ENCODE measurements around the gene OMA1.

The OMA1 gene

DNA sequence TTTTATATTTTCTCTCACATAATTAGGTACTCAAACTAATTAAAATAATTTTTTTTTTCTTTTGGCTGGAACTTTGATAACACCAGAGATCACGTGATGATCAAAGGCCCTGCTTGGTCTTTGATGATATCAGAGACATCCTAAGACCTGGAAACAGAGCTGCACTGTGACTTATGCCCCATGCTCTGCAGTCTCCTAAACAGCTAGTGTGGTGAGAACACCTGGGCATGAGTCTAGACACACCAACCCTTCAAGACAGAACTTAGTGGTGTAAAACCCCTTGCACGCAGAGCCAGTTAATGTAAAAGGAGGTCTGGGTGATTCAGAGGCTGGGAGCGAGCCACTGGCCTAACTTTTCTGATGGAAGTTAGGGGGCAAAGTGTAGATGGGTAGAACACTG, 70.3 kb downstream of the OMA1 start:
- Histone ChIP-seq H3K27me3 (ENCODE audit: insufficient read depth, insufficient read length) (no peaks in the 10 kb centered on the region), H3K4me3 (ENCODE audit: insufficient read length, low read depth) (no peak overlapping the region)

GRCh38 chr1:58469476-58469875, 77.0 kb downstream of the OMA1 start:
- no peak overlapping the region for H3K9ac ChIP-seq (ENCODE audit: insufficient read length, low read depth)
- no peak for DNase-seq (ENCODE audit: low read depth, low spot score)
- H3K4me3 ChIP-seq (ENCODE audit: insufficient read length, low read depth) = no peak overlapping the region
- no peak for TF ChIP-seq ZNF274 (IDR thresholded peaks at IDR 0.05; ENCODE audit: low read depth, low read length)
- no peak for TF ChIP-seq SUZ12 (IDR thresholded peaks at IDR 0.05; ENCODE audit: extremely low read depth, insufficient read depth, insufficient read length)
- no peak for TF ChIP-seq YY1 (IDR thresholded peaks at IDR 0.05; ENCODE audit: insufficient read depth, insufficient read length)
- no peaks in the 10 kb centered on the region for H3K27me3 ChIP-seq (ENCODE audit: insufficient read depth, insufficient read length)
- H3K9me3 ChIP-seq (ENCODE audit: insufficient read depth, low read length) = no peaks in the 10 kb centered on the region
- no peaks in the 10 kb centered on the region for H3K36me3 ChIP-seq (ENCODE audit: insufficient read depth, insufficient read length, low read length)
- H3K4me1 ChIP-seq (ENCODE audit: insufficient read depth, insufficient read length) = no peaks in the 10 kb centered on the region

More for the DNA sequence above, 70.3 kb downstream of the OMA1 start:
- TF ChIP-seq SUZ12 (IDR thresholded peaks at IDR 0.05; ENCODE audit: extremely low read depth, insufficient read depth, insufficient read length) = no peak
- TF ChIP-seq YY1 (IDR thresholded peaks at IDR 0.05; ENCODE audit: insufficient read depth, insufficient read length) = no peak
- no peak for TF ChIP-seq ZNF274 (IDR thresholded peaks at IDR 0.05; ENCODE audit: low read depth, low read length)
- Histone ChIP-seq H3K9me3 (ENCODE audit: insufficient read depth, low read length) (no peaks in the 10 kb centered on the region), H3K36me3 (ENCODE audit: insufficient read depth, insufficient read length, low read length) (peaks cover 6% of the 10 kb centered on the region), H3K9ac (ENCODE audit: insufficient read length, low read depth) (no peak overlapping the region), H3K4me1 (ENCODE audit: insufficient read depth, insufficient read length) (no peaks in the 10 kb centered on the region)
- DNase-seq (ENCODE audit: low read depth, low spot score) = no peak

- Histone ChIP-seq H3K4me3 (ENCODE audit: insufficient read length, low read depth) (no peak overlapping the region), H3K27me3 (ENCODE audit: insufficient read depth, insufficient read length) (no peaks in the 10 kb centered on the region), H3K36me3 (ENCODE audit: insufficient read depth, insufficient read length, low read length) (no peaks in the 10 kb centered on the region), H3K4me1 (ENCODE audit: insufficient read depth, insufficient read length) (no peaks in the 10 kb centered on the region), H3K9ac (ENCODE audit: insufficient read length, low read depth) (no peak overlapping the region), H3K9me3 (ENCODE audit: insufficient read depth, low read length) (no peaks in the 10 kb centered on the region)
- no peak for TF ChIP-seq YY1 (IDR thresholded peaks at IDR 0.05; ENCODE audit: insufficient read depth, insufficient read length)
- TF ChIP-seq ZNF274 (IDR thresholded peaks at IDR 0.05; ENCODE audit: low read depth, low read length) = no peak
- no peak for TF ChIP-seq SUZ12 (IDR thresholded peaks at IDR 0.05; ENCODE audit: extremely low read depth, insufficient read depth, insufficient read length)
- no peak for DNase-seq (ENCODE audit: low read depth, low spot score)
Observed at GRCh38 chr1:58469016-58469415, 77.5 kb downstream of the OMA1 start.

DNA sequence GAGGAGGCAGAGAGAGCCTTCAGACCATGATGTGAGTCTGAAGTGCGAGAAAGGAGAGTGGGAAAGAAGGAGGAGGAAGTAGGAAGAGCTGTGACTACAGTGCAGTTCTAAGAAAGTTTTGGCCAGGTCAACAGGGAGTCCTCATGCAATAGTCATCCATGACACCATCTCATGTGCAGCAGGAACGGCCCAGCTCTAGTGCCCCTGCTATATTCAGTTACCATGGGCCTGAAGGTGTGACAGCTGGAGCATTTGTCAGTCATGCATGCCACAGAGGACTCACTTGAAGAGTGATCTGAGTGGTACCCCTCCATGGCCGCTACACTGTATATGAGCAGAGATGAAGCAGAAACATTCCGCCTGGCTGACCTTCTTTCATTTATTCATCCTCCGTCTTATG, 77.9 kb downstream of the OMA1 start:
- Histone ChIP-seq H3K36me3 (ENCODE audit: insufficient read depth, insufficient read length, low read length) (no peaks in the 10 kb centered on the region), H3K9ac (ENCODE audit: insufficient read length, low read depth) (no peak overlapping the region), H3K4me3 (ENCODE audit: insufficient read length, low read depth) (no peak overlapping the region), H3K9me3 (ENCODE audit: insufficient read depth, low read length) (no peaks in the 10 kb centered on the region), H3K4me1 (ENCODE audit: insufficient read depth, insufficient read length) (no peaks in the 10 kb centered on the region), H3K27me3 (ENCODE audit: insufficient read depth, insufficient read length) (no peaks in the 10 kb centered on the region)
- no peak for DNase-seq (ENCODE audit: low read depth, low spot score)
- TF ChIP-seq ZNF274 (IDR thresholded peaks at IDR 0.05; ENCODE audit: low read depth, low read length) (no peak), YY1 (IDR thresholded peaks at IDR 0.05; ENCODE audit: insufficient read depth, insufficient read length) (no peak), SUZ12 (IDR thresholded peaks at IDR 0.05; ENCODE audit: extremely low read depth, insufficient read depth, insufficient read length) (no peak)

- Histone ChIP-seq H3K4me3 (ENCODE audit: insufficient read length, low read depth) (no peak overlapping the region), H3K9me3 (ENCODE audit: insufficient read depth, low read length) (no peaks in the 10 kb centered on the region), H3K4me1 (ENCODE audit: insufficient read depth, insufficient read length) (no peaks in the 10 kb centered on the region), H3K36me3 (ENCODE audit: insufficient read depth, insufficient read length, low read length) (no peaks in the 10 kb centered on the region), H3K27me3 (ENCODE audit: insufficient read depth, insufficient read length) (no peaks in the 10 kb centered on the region), H3K9ac (ENCODE audit: insufficient read length, low read depth) (no peak overlapping the region)
- TF ChIP-seq ZNF274 (IDR thresholded peaks at IDR 0.05; ENCODE audit: low read depth, low read length) (no peak), SUZ12 (IDR thresholded peaks at IDR 0.05; ENCODE audit: extremely low read depth, insufficient read depth, insufficient read length) (no peak), YY1 (IDR thresholded peaks at IDR 0.05; ENCODE audit: insufficient read depth, insufficient read length) (no peak)
- no peak for DNase-seq (ENCODE audit: low read depth, low spot score)
Observed at GRCh38 chr1:58466630-58467241, 79.8 kb downstream of the OMA1 start.

- no peak overlapping the region for H3K4me3 ChIP-seq (ENCODE audit: insufficient read length, low read depth)
- H3K9ac ChIP-seq (ENCODE audit: insufficient read length, low read depth) = no peak overlapping the region
- no peaks in the 10 kb centered on the region for H3K36me3 ChIP-seq (ENCODE audit: insufficient read depth, insufficient read length, low read length)
- H3K4me1 ChIP-seq (ENCODE audit: insufficient read depth, insufficient read length) = no peaks in the 10 kb centered on the region
- no peaks in the 10 kb centered on the region for H3K9me3 ChIP-seq (ENCODE audit: insufficient read depth, low read length)
- no peak for DNase-seq (ENCODE audit: low read depth, low spot score)
- TF ChIP-seq YY1 (IDR thresholded peaks at IDR 0.05; ENCODE audit: insufficient read depth, insufficient read length) = no peak
- no peak for TF ChIP-seq SUZ12 (IDR thresholded peaks at IDR 0.05; ENCODE audit: extremely low read depth, insufficient read depth, insufficient read length)
- no peak for TF ChIP-seq ZNF274 (IDR thresholded peaks at IDR 0.05; ENCODE audit: low read depth, low read length)
- no peaks in the 10 kb centered on the region for H3K27me3 ChIP-seq (ENCODE audit: insufficient read depth, insufficient read length)
Observed at GRCh38 chr1:58465825-58466629, 80.5 kb downstream of the OMA1 start.

- Histone ChIP-seq H3K4me1 (ENCODE audit: insufficient read depth, insufficient read length) (no peaks in the 10 kb centered on the region), H3K9ac (ENCODE audit: insufficient read length, low read depth) (no peak overlapping the region), H3K9me3 (ENCODE audit: insufficient read depth, low read length) (no peaks in the 10 kb centered on the region), H3K27me3 (ENCODE audit: insufficient read depth, insufficient read length) (no peaks in the 10 kb centered on the region), H3K36me3 (ENCODE audit: insufficient read depth, insufficient read length, low read length) (no peaks in the 10 kb centered on the region), H3K4me3 (ENCODE audit: insufficient read length, low read depth) (no peak overlapping the region)
- DNase-seq (ENCODE audit: low read depth, low spot score) = no peak
- TF ChIP-seq SUZ12 (IDR thresholded peaks at IDR 0.05; ENCODE audit: extremely low read depth, insufficient read depth, insufficient read length) (no peak), ZNF274 (IDR thresholded peaks at IDR 0.05; ENCODE audit: low read depth, low read length) (no peak), YY1 (IDR thresholded peaks at IDR 0.05; ENCODE audit: insufficient read depth, insufficient read length) (no peak)
Observed at GRCh38 chr1:58465176-58465575, 81.3 kb downstream of the OMA1 start.
